Colonic mucosa (tissue), 4 donors: ENCODE measurements around the gene PDGFD. TPM values are rescaled to one million over a fixed set of nuclear protein-coding genes. Genes with fewer than 3 reads are reported as not detected.

ENCODE experiments used
- DNase-seq: peaks from one replicate; pipeline ENCODE4 v3.0.0-alpha.2; 2020
- H3K27ac ChIP-seq: fragments of 200-600 bp; one replicate; pipeline ENCODE4 v1.8.0; 2021
- H3K27me3 ChIP-seq: fragments of 200-600 bp; one replicate; pipeline ENCODE4 v1.8.0; 2021
- H3K36me3 ChIP-seq: fragments of 200-600 bp; one replicate; pipeline ENCODE4 v1.8.0; 2021
- H3K4me1 ChIP-seq: fragments of 200-600 bp; one replicate; pipeline ENCODE4 v1.8.0; 2021; ENCODE audit warnings: mild to moderate bottlenecking
- H3K4me3 ChIP-seq: fragments of 200-600 bp; one replicate; pipeline ENCODE4 v1.8.0; 2021
- H3K9ac ChIP-seq, 2 donors: one replicate each; pipeline ENCODE4 v1.7.0; 2013; ENCODE audit warnings: control low read depth in 2 of 2, low read depth in 2 of 2, low read length in 2 of 2
- H3K9me3 ChIP-seq: fragments of 200-600 bp; one replicate; pipeline ENCODE4 v1.8.0; 2021
- CTCF ChIP-seq: fragments of 200-600 bp; IDR thresholded peaks from one replicate; pipeline ENCODE4 v1.8.0; 2022; ENCODE audit warnings: antibody characterized with exemption, mild to moderate bottlenecking
- intact Hi-C: fragments of 100-400 bp; cut with DNase I; formaldehyde crosslinking; loops from one replicate; pipeline ENCODE4 v1.14.1; 2022
- total RNA-seq, 2 donors: library from RNA; stranded (reverse); fragmentation: NEBNext Ultra II Directional in 1 of 2; extraction: Animal tissue kit (Norgen Biotek cat#: 25700) in 1 of 2; gene quantifications; one replicate each; pipeline ENCODE4 v1.2.1, GENCODE V29; 2021
- donor health status: healthy.
- donor health status: DM: no; HTN: no; CAD: no.
- donor health status: DM: no; HTN: no; CAD: no.

PDGFD gene
- total RNA-seq, 2 donors from 2014 or later = 2.1 to 5.4 TPM

GRCh38 chr11:104130161-104130560, 33.8 kb downstream of the PDGFD start:
- Histone ChIP-seq H3K4me3 (no peak overlapping the region), H3K9ac (no peak overlapping the region), H3K27ac (no peak overlapping the region), H3K4me1 (no peaks in the 10 kb centered on the region), H3K27me3 (no peaks in the 10 kb centered on the region), H3K9me3 (no peaks in the 10 kb centered on the region), H3K36me3 (no peaks in the 10 kb centered on the region)
- intact Hi-C loops = no loop called here
- TF ChIP-seq CTCF = no peak
- DNase-seq = no peak

GRCh38 chr11:104129145-104129544, 34.8 kb downstream of the PDGFD start:
- Histone ChIP-seq H3K9me3 (no peaks in the 10 kb centered on the region), H3K4me1 (no peaks in the 10 kb centered on the region), H3K27me3 (no peaks in the 10 kb centered on the region), H3K9ac (no peak overlapping the region), H3K36me3 (no peaks in the 10 kb centered on the region), H3K4me3 (no peak overlapping the region), H3K27ac (no peak overlapping the region)
- intact Hi-C loops = no loop called here
- DNase-seq = no peak
- TF ChIP-seq CTCF = no peak

DNA sequence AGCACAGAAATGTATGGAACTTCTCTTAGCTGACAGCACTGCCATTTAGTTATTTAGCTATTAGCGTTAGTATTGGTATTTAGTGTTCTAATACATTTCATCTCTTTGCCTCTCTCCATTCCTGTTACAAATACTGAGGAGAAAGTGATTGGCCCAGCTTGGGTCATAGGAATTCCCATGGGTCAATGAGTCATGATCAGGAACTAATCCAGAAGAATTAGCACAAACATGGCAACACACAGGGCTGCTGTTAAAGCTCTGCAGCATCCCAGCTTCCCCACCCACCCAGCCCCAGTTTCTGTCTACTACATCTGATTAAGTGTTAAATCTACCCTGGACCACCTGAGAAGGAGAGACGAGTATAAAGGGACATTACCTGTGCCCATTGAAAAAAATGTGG, 36.1 kb downstream of the PDGFD start:
- Histone ChIP-seq H3K9me3 (no peaks in the 10 kb centered on the region), H3K36me3 (no peaks in the 10 kb centered on the region), H3K4me3 (no peak overlapping the region), H3K27me3 (no peaks in the 10 kb centered on the region), H3K9ac (no peak overlapping the region), H3K27ac (no peak overlapping the region), H3K4me1 (no peaks in the 10 kb centered on the region)
- intact Hi-C loops = no loop called here
- no peak for DNase-seq
- TF ChIP-seq CTCF = no peak

DNA sequence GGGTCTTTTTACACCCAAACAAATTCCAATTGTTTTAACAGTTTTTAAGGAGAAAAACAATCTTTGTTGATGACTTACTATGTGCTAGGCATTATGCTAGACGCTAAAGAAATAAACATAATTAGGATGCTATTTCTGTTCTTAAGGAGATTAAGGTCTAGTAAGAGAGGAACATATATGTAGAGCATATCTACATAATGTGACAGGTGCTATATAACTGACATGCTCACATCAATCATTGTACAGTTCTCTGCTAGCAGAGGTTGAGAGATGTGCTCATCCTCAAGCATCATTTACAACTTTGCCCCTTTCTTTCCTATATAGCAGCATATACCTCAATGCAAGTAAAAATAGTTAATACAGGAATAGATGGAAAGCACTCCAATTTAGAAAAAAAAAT, 37.5 kb downstream of the PDGFD start:
- no peaks in the 10 kb centered on the region for H3K27me3 ChIP-seq
- no peaks in the 10 kb centered on the region for H3K36me3 ChIP-seq
- DNase-seq = no peak
- TF ChIP-seq CTCF = no peak
- H3K9ac ChIP-seq = no peak overlapping the region
- no peak overlapping the region for H3K27ac ChIP-seq
- intact Hi-C loops = no loop called here
- H3K4me3 ChIP-seq = no peak overlapping the region
- no peaks in the 10 kb centered on the region for H3K4me1 ChIP-seq
- no peaks in the 10 kb centered on the region for H3K9me3 ChIP-seq

DNA sequence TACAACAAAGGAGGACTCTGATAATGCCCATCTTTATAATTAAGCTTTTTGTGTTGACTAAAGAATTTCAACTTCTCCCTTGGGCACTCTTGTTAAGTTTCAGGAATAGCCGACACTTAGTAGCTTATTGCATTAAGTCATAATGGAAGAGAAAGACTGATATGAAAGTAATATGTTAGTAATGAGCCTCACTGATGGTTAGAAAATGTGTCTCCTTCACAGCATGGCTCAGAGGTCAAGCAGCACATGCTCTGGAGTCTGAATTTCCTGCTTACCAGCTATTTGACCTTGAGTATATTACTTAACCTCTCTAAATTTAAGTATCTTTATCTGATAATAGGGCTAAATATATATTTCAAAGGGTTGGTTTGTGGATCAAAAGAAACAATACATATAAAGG, 39.0 kb downstream of the PDGFD start:
- intact Hi-C loops = no loop called here
- no peaks in the 10 kb centered on the region for H3K9me3 ChIP-seq
- no peak for TF ChIP-seq CTCF
- no peak overlapping the region for H3K9ac ChIP-seq
- H3K27ac ChIP-seq = no peak overlapping the region
- no peaks in the 10 kb centered on the region for H3K27me3 ChIP-seq
- no peaks in the 10 kb centered on the region for H3K4me1 ChIP-seq
- no peaks in the 10 kb centered on the region for H3K36me3 ChIP-seq
- no peak for DNase-seq
- H3K4me3 ChIP-seq = no peak overlapping the region

GRCh38 chr11:104122836-104123235, 41.1 kb downstream of the PDGFD start:
- TF ChIP-seq CTCF = no peak
- DNase-seq = no peak
- Histone ChIP-seq H3K9me3 (no peaks in the 10 kb centered on the region), H3K27me3 (no peaks in the 10 kb centered on the region), H3K4me1 (no peaks in the 10 kb centered on the region), H3K36me3 (no peaks in the 10 kb centered on the region), H3K4me3 (no peak overlapping the region), H3K9ac (no peak overlapping the region), H3K27ac (no peak overlapping the region)
- intact Hi-C loops = no loop called here
